CD4-positive, alpha-beta T cell (primary cell): ENCODE measurements around the gene GDAP2. TPM values are rescaled to one million over a fixed set of nuclear protein-coding genes. Genes with fewer than 3 reads are reported as not detected.

ENCODE experiments used
- ATAC-seq: fragments of 200-7000 bp; cut with Tn5 transposase; one replicate; pipeline ENCODE4 v1.10.0; 2022; ENCODE audit warnings: mild to moderate bottlenecking; ENCODE audit not compliant: poor library complexity
- CTCF ChIA-PET: fragments of 350-600 bp; sonication (Branson Sonifier 250); formaldehyde crosslinking; loops from one replicate; lab custom pipeline; 2021; ENCODE audit warnings: antibody characterized with exemption, inconsistent platforms; lab: Charles Lee
- POLR2A ChIA-PET: fragments of 350-600 bp; sonication (Branson Sonifier 250); formaldehyde crosslinking; loops from one replicate; lab custom pipeline; 2021; ENCODE audit warnings: antibody characterized with exemption, inconsistent platforms; lab: Charles Lee
- DNase-seq, 14 experiments: peaks; one replicate each; pipeline ENCODE4 v3.0.0-alpha.2; 2013 to 2020; ENCODE audit warnings: mixed read lengths in 2 of 14
- H3K27ac ChIP-seq, 2 donors: one replicate each; pipeline versions ENCODE4 v1.5.1 to v1.7.0; 2013; ENCODE audit warnings: low read length in 2 of 2, low read depth in 1 of 2, mild to moderate bottlenecking in 1 of 2
- H3K27me3 ChIP-seq, 2 experiments: 1 replicate in 1 of 2; 2 replicates in 1 of 2; pipeline versions ENCODE4 v1.6.1 to v1.7.0; 2013; ENCODE audit warnings: low read length in 2 of 2, control low read depth in 1 of 2, mild to moderate bottlenecking in 1 of 2, moderate library complexity in 1 of 2; ENCODE audit not compliant: insufficient read depth in 2 of 2, control insufficient read depth in 1 of 2
- H3K36me3 ChIP-seq: one replicate; pipeline ENCODE4 v1.6.1; 2013; ENCODE audit warnings: low read length, control low read depth; ENCODE audit not compliant: insufficient read depth
- H3K4me1 ChIP-seq: one replicate; pipeline ENCODE4 v1.6.1; 2013; ENCODE audit warnings: low read length, control low read depth; ENCODE audit not compliant: insufficient read depth
- H3K4me3 ChIP-seq: one replicate; pipeline ENCODE4 v1.5.1; 2013; ENCODE audit warnings: mild to moderate bottlenecking, low read length, moderate library complexity
- H3K9me3 ChIP-seq, 2 experiments: 1 replicate in 1 of 2; 2 replicates in 1 of 2; pipeline versions ENCODE4 v1.6.1 to v1.7.0; 2013; ENCODE audit warnings: low read length in 2 of 2, mild to moderate bottlenecking in 2 of 2, control low read depth in 1 of 2, moderate library complexity in 1 of 2; ENCODE audit not compliant: control insufficient read depth in 1 of 2, insufficient read depth in 1 of 2
- H3K27ac Mint-ChIP-seq: one replicate; pipeline ENCODE4 v1.8.0; 2020; ENCODE audit warnings: mixed read lengths
- H3K27me3 Mint-ChIP-seq: one replicate; pipeline ENCODE4 v1.8.0; 2021; ENCODE audit warnings: mixed read lengths
- H3K36me3 Mint-ChIP-seq: one replicate; pipeline ENCODE4 v1.8.0; 2021; ENCODE audit warnings: low read depth, mixed read lengths
- H3K4me1 Mint-ChIP-seq: one replicate; pipeline ENCODE4 v1.8.0; 2021; ENCODE audit warnings: low read depth, mixed read lengths
- H3K4me3 Mint-ChIP-seq: one replicate; pipeline ENCODE4 v1.8.0; 2020; ENCODE audit warnings: mild to moderate bottlenecking, mixed read lengths
- H3K9me3 Mint-ChIP-seq: one replicate; pipeline ENCODE4 v1.8.0; 2020; ENCODE audit warnings: mixed read lengths
- intact Hi-C, 2 experiments: fragments of 100-400 bp; cut with DNase I in 1 of 2; cut with micrococcal nuclease in 1 of 2; formaldehyde crosslinking; loops; one replicate each; pipeline versions ENCODE4 v1.15.1 to v1.9.0; 2023 to 2025; cut with DNase I, micrococcal nuclease
- total RNA-seq, 174 experiments: library from RNA in 2 of 174; stranded (reverse) in 2 of 174; gene quantifications; one replicate each; pipeline ENCODE4 v1.2.3 and lab custom pipeline; 2021 to 2026
- TF ChIP-seq, protein P1 (sequence below): fragments of 200-600 bp; IDR thresholded peaks from one replicate; pipeline ENCODE4 v1.8.0; 2022; ENCODE audit warnings: antibody characterized with exemption, mild to moderate bottlenecking

Gene GDAP2
- total RNA-seq, 2 experiments from 2014 or later: 18.1 to 18.9 TPM

DNA sequence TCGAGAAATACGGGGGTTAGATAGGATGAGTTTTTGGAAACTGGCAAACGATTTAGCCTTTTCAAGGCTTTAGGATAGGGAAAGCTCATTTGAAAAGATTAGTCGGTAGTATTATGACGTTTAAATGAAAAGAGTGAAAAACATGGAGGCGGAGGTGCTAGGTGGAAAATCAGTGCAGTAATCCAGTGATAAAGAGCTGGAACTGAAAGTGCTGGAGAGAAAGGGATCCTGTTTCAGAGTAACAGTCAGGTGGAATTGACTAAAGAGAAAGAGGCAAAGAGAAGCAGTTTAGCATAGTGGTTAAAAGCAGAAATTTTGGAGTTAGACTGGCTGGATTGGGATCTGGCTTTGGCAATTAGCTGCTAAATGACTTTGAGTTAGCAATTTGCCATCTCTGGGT lies 1.1 kb upstream of the GDAP2 start:
- DNase-seq: peak in 1 of 14 experiments; percentile 3
- Histone ChIP-seq H3K4me1 (peaks cover 21% of the 10 kb centered on the region), H3K27ac (peak overlapping the region; percentile 83 to 90), H3K36me3 (peaks cover 23% of the 10 kb centered on the region), H3K27me3 (no peaks in the 10 kb centered on the region), H3K4me3 (peak overlapping the region; percentile 89), H3K9me3 (no peaks in the 10 kb centered on the region)
- TF ChIP-seq, protein P1, sequence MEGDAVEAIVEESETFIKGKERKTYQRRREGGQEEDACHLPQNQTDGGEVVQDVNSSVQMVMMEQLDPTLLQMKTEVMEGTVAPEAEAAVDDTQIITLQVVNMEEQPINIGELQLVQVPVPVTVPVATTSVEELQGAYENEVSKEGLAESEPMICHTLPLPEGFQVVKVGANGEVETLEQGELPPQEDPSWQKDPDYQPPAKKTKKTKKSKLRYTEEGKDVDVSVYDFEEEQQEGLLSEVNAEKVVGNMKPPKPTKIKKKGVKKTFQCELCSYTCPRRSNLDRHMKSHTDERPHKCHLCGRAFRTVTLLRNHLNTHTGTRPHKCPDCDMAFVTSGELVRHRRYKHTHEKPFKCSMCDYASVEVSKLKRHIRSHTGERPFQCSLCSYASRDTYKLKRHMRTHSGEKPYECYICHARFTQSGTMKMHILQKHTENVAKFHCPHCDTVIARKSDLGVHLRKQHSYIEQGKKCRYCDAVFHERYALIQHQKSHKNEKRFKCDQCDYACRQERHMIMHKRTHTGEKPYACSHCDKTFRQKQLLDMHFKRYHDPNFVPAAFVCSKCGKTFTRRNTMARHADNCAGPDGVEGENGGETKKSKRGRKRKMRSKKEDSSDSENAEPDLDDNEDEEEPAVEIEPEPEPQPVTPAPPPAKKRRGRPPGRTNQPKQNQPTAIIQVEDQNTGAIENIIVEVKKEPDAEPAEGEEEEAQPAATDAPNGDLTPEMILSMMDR: no peak
- no peak for ATAC-seq
- ChIA-PET POLR2A (interaction anchor here (0.7 to 1.2 kb wide), 3 partner anchors 13 to 562 kb away, joined by 3 read pairs; no protein-coding TSS in a partner anchor), CTCF (no interaction called here)
- Mint-ChIP-seq H3K4me3 (peak overlapping the region; percentile 96), H3K36me3 (peaks cover 50% of the 10 kb centered on the region), H3K27ac (peak overlapping the region; percentile 92), H3K4me1 (peaks cover 80% of the 10 kb centered on the region), H3K27me3 (no peaks in the 10 kb centered on the region), H3K9me3 (no peaks in the 10 kb centered on the region)
- intact Hi-C loops: loop anchor here in 1 of 2 experiments (5.0 kb wide), 1 partner anchor 563 kb away; the partner anchor contains the start of gene MAN1A2

DNA sequence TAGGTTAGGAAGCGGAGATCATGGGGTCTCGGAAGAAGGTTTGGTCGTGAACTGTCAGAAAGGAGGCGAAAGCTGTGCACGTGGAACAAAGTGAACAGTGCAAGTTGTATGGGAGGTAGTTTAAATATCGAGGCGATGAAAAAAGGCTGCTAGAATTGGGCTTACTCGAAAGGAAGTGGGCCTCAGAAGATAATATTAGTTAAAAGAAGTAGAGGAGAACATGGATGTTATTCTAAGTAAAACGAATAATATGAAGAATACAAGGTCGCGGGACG lies 689 bp upstream of the GDAP2 start:
- peaks cover 21% of the 10 kb centered on the region for H3K4me1 ChIP-seq
- H3K4me3 ChIP-seq: peak overlapping the region; percentile 89
- ATAC-seq: peak; percentile 10
- Mint-ChIP-seq H3K27ac (peak overlapping the region; percentile 92), H3K9me3 (no peaks in the 10 kb centered on the region), H3K36me3 (peaks cover 50% of the 10 kb centered on the region), H3K27me3 (no peaks in the 10 kb centered on the region), H3K4me3 (peak overlapping the region; percentile 96), H3K4me1 (peaks cover 80% of the 10 kb centered on the region)
- H3K9me3 ChIP-seq: no peaks in the 10 kb centered on the region
- intact Hi-C loops: loop anchor here in 1 of 2 experiments (5.0 kb wide), 1 partner anchor 563 kb away; the partner anchor contains the start of gene MAN1A2
- no peaks in the 10 kb centered on the region for H3K27me3 ChIP-seq
- ChIA-PET POLR2A (interaction anchor here (0.7 to 1.2 kb wide), 4 partner anchors 10 to 561 kb away, joined by 3 read pairs; no protein-coding TSS in a partner anchor), CTCF (no interaction called here)
- peaks cover 20% of the 10 kb centered on the region for H3K36me3 ChIP-seq
- peak in 1 of 14 experiments; percentile 14 for DNase-seq
- H3K27ac ChIP-seq: peak overlapping the region; percentile 83 to 90
- TF ChIP-seq, protein P1: no peak

DNA sequence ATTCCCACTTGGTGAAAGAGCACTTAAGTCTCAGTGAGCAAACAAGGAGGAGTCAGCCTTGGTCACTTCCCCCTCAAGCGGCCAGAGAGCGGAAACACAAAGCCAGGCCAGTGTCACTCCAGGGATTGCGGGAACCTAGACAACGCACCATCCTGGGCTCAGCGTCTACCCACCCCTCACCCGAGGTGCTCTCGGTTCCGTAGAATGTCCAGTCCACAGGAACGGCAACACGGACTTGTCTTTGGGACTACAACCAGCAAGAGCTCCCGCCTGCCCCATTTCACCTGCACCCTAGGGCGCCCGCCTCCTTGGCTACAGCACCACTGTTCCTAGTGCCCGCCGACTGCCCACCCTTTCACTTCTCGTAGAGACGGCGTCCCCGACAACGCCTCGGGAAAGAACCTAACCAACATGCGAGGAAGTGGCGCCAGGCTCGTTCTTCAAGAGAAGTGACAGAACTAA lies 509 bp downstream of the GDAP2 start:
- Mint-ChIP-seq H3K4me1 (peaks cover 75% of the 10 kb centered on the region), H3K36me3 (peaks cover 40% of the 10 kb centered on the region), H3K27me3 (no peaks in the 10 kb centered on the region), H3K4me3 (peak overlapping the region; percentile 96), H3K27ac (peak overlapping the region; percentile 92), H3K9me3 (no peaks in the 10 kb centered on the region)
- DNase-seq: peak in 9 of 14 experiments; percentile 5 to 80 (median 32)
- peak overlapping the region; percentile 89 for H3K4me3 ChIP-seq
- ChIA-PET CTCF (no interaction called here), POLR2A (interaction anchor here (1.0 to 2.1 kb wide), 2 partner anchors 33 to 869 kb away, joined by 6 to 9 read pairs; partner anchors contain the start of gene TTF2)
- H3K4me1 ChIP-seq: peaks cover 21% of the 10 kb centered on the region
- peak overlapping the region; percentile 56 to 90 for H3K27ac ChIP-seq
- no peaks in the 10 kb centered on the region for H3K9me3 ChIP-seq
- intact Hi-C loops: loop anchor here in 1 of 2 experiments (2.0 to 5.0 kb wide), 2 partner anchors 324 to 1208 kb away; no protein-coding TSS in a partner anchor
- H3K27me3 ChIP-seq: no peaks in the 10 kb centered on the region
- peak; percentile 21 for ATAC-seq
- peaks cover 9% of the 10 kb centered on the region for H3K36me3 ChIP-seq
- TF ChIP-seq, protein P1: no peak
